ENCODE measurements around the gene JUP. TPM values are rescaled to one million over a fixed set of nuclear protein-coding genes. Genes with fewer than 3 reads are reported as not detected.

Gene JUP
- total and polyA plus RNA-seq, 2 experiments from 2014 or later, result 209 to 214 TPM

DNA sequence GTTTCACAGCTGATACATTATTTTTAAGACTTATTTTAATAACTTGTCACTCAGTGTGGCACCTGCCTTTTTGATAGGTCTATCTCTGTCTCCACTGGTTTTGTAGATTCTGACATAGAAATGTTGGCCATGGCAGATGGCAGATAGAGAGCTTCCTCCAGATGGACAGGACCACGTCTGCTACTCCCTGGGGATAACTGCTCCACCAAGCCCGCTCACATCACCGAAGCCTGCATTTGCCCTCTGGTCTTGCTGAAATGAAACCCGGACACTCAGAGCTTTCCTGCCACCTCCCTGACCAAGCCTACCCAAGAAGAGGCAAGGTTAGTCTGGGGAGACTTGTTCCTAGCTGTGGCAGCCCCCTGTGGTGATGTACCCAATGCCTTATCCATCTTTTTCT, 35.6 kb downstream of the JUP start:
- no peak overlapping the region for H3K4me3 ChIP-seq
- no peak overlapping the region for H3K4me2 ChIP-seq
- H3K9me2 ChIP-seq (replicated peaks; ENCODE audit: insufficient read depth), result no peaks in the 10 kb centered on the region
- no peaks in the 10 kb centered on the region for H3K36me3 ChIP-seq (replicated peaks; ENCODE audit: insufficient read depth, low read depth)
- no peaks in the 10 kb centered on the region for H3K4me1 ChIP-seq (ENCODE audit: insufficient read depth)
- no peaks in the 10 kb centered on the region for H3K27me3 ChIP-seq
- H4K20me1 ChIP-seq (ENCODE audit: insufficient read depth, poor library complexity, severe bottlenecking), result no peaks in the 10 kb centered on the region
- H3K79me2 ChIP-seq, result no peaks in the 10 kb centered on the region
- TF ChIP-seq EZH2phosphoT487 (IDR thresholded peaks at IDR 0.05; ENCODE audit: low read depth, severe bottlenecking, unreplicated experiment), result no peak
- TF ChIP-seq CTCF (IDR thresholded peaks at IDR 0.05; ENCODE audit: poor library complexity), result no peak
- no peak for TF ChIP-seq EZH2 (IDR thresholded peaks at IDR 0.05; ENCODE audit: borderline replicate concordance)
- 91% methylated on average over 4 of the region's 4 CpGs for WGBS (ENCODE audit: low lambda C conversion rate, missing lambda C conversion rate)
- DNase-seq (ENCODE audit: low spot score), result no peak
- H2AFZ ChIP-seq, result no peak overlapping the region
- no peaks in the 10 kb centered on the region for H3K9me3 ChIP-seq (ENCODE audit: low read depth)
- no peak overlapping the region for H3K27ac ChIP-seq

DNA sequence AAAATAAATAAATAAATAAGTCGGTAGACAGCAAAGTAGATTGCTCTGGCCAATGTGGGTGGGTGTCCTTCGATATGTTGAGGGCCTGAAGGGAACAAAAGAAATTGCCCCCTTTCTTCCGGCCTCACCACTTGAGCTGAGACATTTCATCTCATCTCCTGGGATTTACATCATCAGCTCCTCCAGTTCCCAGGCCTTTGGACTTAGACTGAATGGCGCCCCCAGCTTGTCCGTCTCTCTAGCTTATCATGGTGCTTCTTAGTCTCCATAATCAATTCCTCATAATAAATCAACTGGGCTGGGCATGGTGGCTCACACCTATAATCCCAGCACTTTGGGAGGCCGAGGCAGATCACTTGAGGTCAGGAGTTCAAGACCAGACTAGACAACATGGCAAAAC, 38.2 kb downstream of the JUP start:
- Histone ChIP-seq H3K9me3 (ENCODE audit: low read depth) (no peaks in the 10 kb centered on the region), H3K79me2 (no peaks in the 10 kb centered on the region), H2AFZ (no peak overlapping the region), H3K4me2 (no peak overlapping the region), H4K20me1 (ENCODE audit: insufficient read depth, poor library complexity, severe bottlenecking) (no peaks in the 10 kb centered on the region), H3K36me3 (replicated peaks; ENCODE audit: insufficient read depth, low read depth) (no peaks in the 10 kb centered on the region), H3K9me2 (replicated peaks; ENCODE audit: insufficient read depth) (no peaks in the 10 kb centered on the region), H3K27ac (no peak overlapping the region), H3K4me3 (no peak overlapping the region), H3K27me3 (no peaks in the 10 kb centered on the region), H3K4me1 (ENCODE audit: insufficient read depth) (no peaks in the 10 kb centered on the region)
- TF ChIP-seq EZH2phosphoT487 (IDR thresholded peaks at IDR 0.05; ENCODE audit: low read depth, severe bottlenecking, unreplicated experiment) (no peak), EZH2 (IDR thresholded peaks at IDR 0.05; ENCODE audit: borderline replicate concordance) (no peak), CTCF (IDR thresholded peaks at IDR 0.05; ENCODE audit: poor library complexity) (no peak)
- 88% methylated on average over 6 of the region's 6 CpGs for WGBS (ENCODE audit: low lambda C conversion rate, missing lambda C conversion rate)
- no peak for DNase-seq (ENCODE audit: low spot score)

- 78% methylated on average over 9 of the region's 9 CpGs for WGBS (ENCODE audit: low lambda C conversion rate, missing lambda C conversion rate)
- H3K27ac ChIP-seq, result no peak overlapping the region
- peaks cover 10% of the 10 kb centered on the region for H3K27me3 ChIP-seq
- no peaks in the 10 kb centered on the region for H3K4me1 ChIP-seq (ENCODE audit: insufficient read depth)
- H3K9me2 ChIP-seq (replicated peaks; ENCODE audit: insufficient read depth), result no peaks in the 10 kb centered on the region
- no peak overlapping the region for H2AFZ ChIP-seq
- H3K4me2 ChIP-seq, result no peak overlapping the region
- H3K79me2 ChIP-seq, result no peaks in the 10 kb centered on the region
- DNase-seq (ENCODE audit: low spot score), result no peak
- TF ChIP-seq EZH2 (IDR thresholded peaks at IDR 0.05; ENCODE audit: borderline replicate concordance), result no peak
- no peak for TF ChIP-seq EZH2phosphoT487 (IDR thresholded peaks at IDR 0.05; ENCODE audit: low read depth, severe bottlenecking, unreplicated experiment)
- TF ChIP-seq CTCF (IDR thresholded peaks at IDR 0.05; ENCODE audit: poor library complexity), result no peak
- no peaks in the 10 kb centered on the region for H4K20me1 ChIP-seq (ENCODE audit: insufficient read depth, poor library complexity, severe bottlenecking)
- H3K36me3 ChIP-seq (replicated peaks; ENCODE audit: insufficient read depth, low read depth), result no peaks in the 10 kb centered on the region
- H3K4me3 ChIP-seq, result no peak overlapping the region
- no peaks in the 10 kb centered on the region for H3K9me3 ChIP-seq (ENCODE audit: low read depth)
These were observed 44.8 kb downstream of the JUP start for GRCh38 chr17:41741709-41742108.

DNA sequence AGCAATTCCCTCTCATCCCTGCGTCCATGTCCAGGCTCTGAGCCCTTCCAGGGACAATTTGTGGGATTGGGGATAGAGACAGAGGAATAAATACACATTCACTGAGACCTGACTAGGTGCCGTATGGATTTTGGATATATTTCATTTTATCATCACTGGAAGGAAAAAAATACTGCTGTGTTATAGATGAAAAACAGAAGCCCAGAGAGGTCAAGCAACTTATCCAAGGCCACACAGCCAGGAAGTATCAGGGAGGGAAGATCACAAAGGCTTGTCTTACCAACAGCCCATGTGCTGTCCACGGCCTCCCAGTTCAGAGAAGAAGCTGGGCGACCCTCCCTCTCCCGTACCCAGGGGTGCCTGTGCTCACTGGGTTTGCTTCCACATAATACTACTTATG, 46.0 kb downstream of the JUP start:
- WGBS (ENCODE audit: low lambda C conversion rate, missing lambda C conversion rate), result 92% methylated on average over 5 of the region's 5 CpGs
- TF ChIP-seq EZH2 (IDR thresholded peaks at IDR 0.05; ENCODE audit: borderline replicate concordance), result no peak
- TF ChIP-seq CTCF (IDR thresholded peaks at IDR 0.05; ENCODE audit: poor library complexity), result no peak
- no peak for TF ChIP-seq EZH2phosphoT487 (IDR thresholded peaks at IDR 0.05; ENCODE audit: low read depth, severe bottlenecking, unreplicated experiment)
- no peaks in the 10 kb centered on the region for H3K79me2 ChIP-seq
- no peak overlapping the region for H3K27ac ChIP-seq
- no peak overlapping the region for H3K4me2 ChIP-seq
- H3K4me1 ChIP-seq (ENCODE audit: insufficient read depth), result no peaks in the 10 kb centered on the region
- H3K9me3 ChIP-seq (ENCODE audit: low read depth), result no peaks in the 10 kb centered on the region
- peaks cover 22% of the 10 kb centered on the region for H3K27me3 ChIP-seq
- H3K4me3 ChIP-seq, result no peak overlapping the region
- H3K9me2 ChIP-seq (replicated peaks; ENCODE audit: insufficient read depth), result no peaks in the 10 kb centered on the region
- H4K20me1 ChIP-seq (ENCODE audit: insufficient read depth, poor library complexity, severe bottlenecking), result no peaks in the 10 kb centered on the region
- no peak for DNase-seq (ENCODE audit: low spot score)
- no peaks in the 10 kb centered on the region for H3K36me3 ChIP-seq (replicated peaks; ENCODE audit: insufficient read depth, low read depth)
- H2AFZ ChIP-seq, result no peak overlapping the region

All from hepatocyte (in vitro differentiated cells).